ENCODE data around the gene AMIGO1.

GRCh38 chr1:109513110-109513710 is 3.7 kb upstream of the AMIGO1 start:
- TF ChIP-seq RBBP5 (conservative IDR thresholded peaks at IDR 0.05) (no peak), ZBED1 (IDR thresholded peaks at IDR 0.05; ENCODE audit: borderline replicate concordance) (no peak), EP300 (IDR thresholded peaks at IDR 0.05; ENCODE audit: borderline replicate concordance in 1 of 2, control insufficient read depth in 1 of 2, low read depth in 2 of 2, low read length in 2 of 2) (peak in 1 of 2 experiments; percentile 60; a peak in 1 of 4 replicates), CTCF (IDR thresholded peaks at IDR 0.05 in 2 of 3, conservative IDR thresholded peaks at IDR 0.05 in 1 of 3; ENCODE audit: control insufficient read depth in 2 of 3, extremely low read depth in 1 of 3, insufficient read depth in 1 of 3, low read depth in 3 of 3, low read length in 3 of 3) (no peak), POLR2A (IDR thresholded peaks at IDR 0.05; ENCODE audit: low read depth, low read length) (no peak), ZNF274 (IDR thresholded peaks at IDR 0.05; ENCODE audit: insufficient read depth, insufficient read length) (no peak), RAD21 (IDR thresholded peaks at IDR 0.05; ENCODE audit: insufficient read depth, low read depth, low read length) (no peak), MYC (IDR thresholded peaks at IDR 0.05; ENCODE audit: insufficient read depth, insufficient read length, insufficient replicate concordance, low read length, severe bottlenecking) (no peak), CBX3 (IDR thresholded peaks at IDR 0.05; ENCODE audit: borderline replicate concordance, low read depth) (no peak), IRF4 (IDR thresholded peaks at IDR 0.05; ENCODE audit: low read depth, low read length) (no peak), TAF1 (IDR thresholded peaks at IDR 0.05; ENCODE audit: borderline replicate concordance, low read depth, low read length) (no peak)
